Stromal cell of bone marrow (primary cell): Measurements from ENCODE around the gene SPINK2.
A peak's percentile ranks its signal among the peaks of the same experiment; 100 is the strongest.

Source experiments
- DNase-seq: peaks from one replicate; pipeline ENCODE4 v3.0.0-alpha.2; 2012; ENCODE audit warnings: low read depth

SPINK2 gene

GRCh38 chr4:56799824-56800756 is 21.4 kb downstream of the SPINK2 start:
- peak; percentile 73 for DNase-seq

GRCh38 chr4:56799161-56799759 is 22.2 kb downstream of the SPINK2 start:
- DNase-seq, result no peak

- no peak for DNase-seq
Measured at GRCh38 chr4:56796211-56796610, 25.3 kb downstream of the SPINK2 start.

GRCh38 chr4:56791316-56791715 is 30.2 kb downstream of the SPINK2 start:
- DNase-seq, result no peak

- DNase-seq, result no peak
Measured at GRCh38 chr4:56790691-56791091, 30.8 kb downstream of the SPINK2 start.

- no peak for DNase-seq
Measured at GRCh38 chr4:56788081-56788480, 33.4 kb downstream of the SPINK2 start.

GRCh38 chr4:56787380-56787779 is 34.1 kb downstream of the SPINK2 start:
- DNase-seq, result no peak

GRCh38 chr4:56786955-56787354 is 34.5 kb downstream of the SPINK2 start:
- peak; percentile 54 for DNase-seq

- DNase-seq, result no peak
Measured at GRCh38 chr4:56783986-56784385, 37.5 kb downstream of the SPINK2 start.

GRCh38 chr4:56782019-56782418 is 39.5 kb downstream of the SPINK2 start:
- no peak for DNase-seq

GRCh38 chr4:56773346-56773745 is 48.2 kb downstream of the SPINK2 start:
- DNase-seq, result no peak

- DNase-seq, result no peak
Measured at GRCh38 chr4:56772134-56772533, 49.4 kb downstream of the SPINK2 start.

GRCh38 chr4:56768763-56769162 is 52.7 kb downstream of the SPINK2 start:
- no peak for DNase-seq

- DNase-seq, result no peak
Measured at GRCh38 chr4:56768316-56768715, 53.2 kb downstream of the SPINK2 start.

GRCh38 chr4:56767567-56767966 is 53.9 kb downstream of the SPINK2 start:
- DNase-seq, result no peak

- no peak for DNase-seq
Measured at GRCh38 chr4:56764775-56765174, 56.7 kb downstream of the SPINK2 start.

GRCh38 chr4:56764223-56764622 is 57.3 kb downstream of the SPINK2 start:
- DNase-seq, result no peak

- DNase-seq, result no peak
Measured at GRCh38 chr4:56762484-56763250, 58.8 kb downstream of the SPINK2 start.

GRCh38 chr4:56760183-56760582 is 61.3 kb downstream of the SPINK2 start:
- no peak for DNase-seq
